Stimulated activated CD8-positive, alpha-beta memory T cell treated with anti-CD3 and anti-CD28 coated beads, Interleukin-4, amount 100 ng/mL, for 24 hours (primary cell): ENCODE results near the gene ADGRA3.
"Not testable (repeated sequence)": the region's sequence is repeated elsewhere in the genome, so short reads cannot be mapped to it uniquely, and the experiment has no call there.

ENCODE experiments used
- DNase-seq: peaks from one replicate; pipeline ENCODE4 v3.0.0-alpha.2; 2020; ENCODE audit warnings: low read depth

ADGRA3 gene

DNA sequence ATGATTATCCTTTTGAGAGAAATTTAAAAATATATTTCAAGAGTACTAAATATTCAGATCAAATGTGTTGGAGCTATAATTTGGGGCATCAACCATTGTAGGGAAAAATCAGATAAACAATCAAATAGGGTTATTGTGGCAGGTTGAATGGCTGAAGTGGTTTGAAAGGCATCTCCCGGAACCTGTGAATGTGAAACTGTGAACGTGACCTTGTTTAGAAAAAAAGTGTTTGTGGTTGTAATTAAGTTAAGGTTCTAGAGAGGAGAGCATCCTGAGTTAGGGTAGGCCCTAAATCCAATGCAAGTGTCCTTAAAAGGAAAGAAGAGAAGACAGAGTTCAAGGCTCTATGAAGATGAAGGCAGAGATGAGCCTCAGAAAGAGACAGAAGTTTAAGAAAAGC is 37.4 kb downstream of the ADGRA3 start:
- no peak for DNase-seq

GRCh38 chr4:22477813-22478182 is 38.1 kb downstream of the ADGRA3 start:
- DNase-seq, result no peak

- no peak for DNase-seq
Measured at GRCh38 chr4:22477136-22477812, 38.6 kb downstream of the ADGRA3 start.

DNA sequence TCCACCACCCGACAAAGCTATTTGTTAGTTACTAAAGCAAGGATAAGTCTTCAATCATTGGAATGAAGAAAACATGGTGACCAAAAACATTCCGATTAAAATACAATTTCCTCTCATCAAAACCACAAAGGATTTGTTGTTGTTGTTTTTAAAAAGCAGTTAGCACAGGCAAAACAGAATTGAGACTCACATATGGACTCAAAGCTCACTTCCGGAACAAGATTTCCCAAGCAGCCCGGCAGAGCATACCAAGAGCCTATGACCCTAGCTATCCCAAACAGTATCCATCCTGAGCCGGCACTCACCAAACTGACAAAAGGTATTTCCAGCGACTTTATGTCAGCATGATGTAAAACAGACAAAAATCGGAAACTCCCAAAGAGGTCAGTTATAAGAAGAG is 39.9 kb downstream of the ADGRA3 start:
- DNase-seq, result no peak

- DNase-seq, result not testable (repeated sequence)
Measured at GRCh38 chr4:22475311-22475646, 40.6 kb downstream of the ADGRA3 start.

DNA sequence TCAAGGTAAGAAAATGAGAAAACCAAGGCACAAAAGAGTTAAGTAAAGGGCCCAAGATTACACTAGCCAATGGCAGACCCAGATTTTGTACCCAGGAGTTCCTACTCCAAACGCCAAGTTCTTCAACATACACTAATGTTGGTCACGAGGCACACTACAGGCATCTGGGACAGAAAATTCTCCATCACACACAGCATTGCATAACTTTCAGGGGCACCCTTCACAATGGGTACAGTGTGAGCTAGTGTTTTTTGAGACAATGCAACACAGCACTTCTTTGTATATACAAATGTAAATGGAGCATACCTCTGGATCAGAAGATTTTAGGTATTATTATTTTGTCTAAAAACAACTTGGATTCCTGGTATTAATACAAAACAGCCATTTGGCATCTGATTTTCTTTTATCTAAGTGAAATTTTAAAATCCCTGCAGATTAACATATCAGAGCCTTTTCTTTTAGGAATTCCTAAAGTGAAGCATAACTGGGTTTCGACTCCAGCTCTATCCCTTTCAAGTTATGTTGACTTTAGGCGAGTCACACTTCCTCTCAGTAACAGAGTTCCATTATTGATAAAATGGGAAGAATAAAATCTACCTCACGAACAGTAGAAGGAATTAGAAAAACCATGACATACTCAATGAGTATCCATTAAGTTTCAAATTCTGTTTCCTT is 41.1 kb downstream of the ADGRA3 start:
- DNase-seq, result no peak

DNA sequence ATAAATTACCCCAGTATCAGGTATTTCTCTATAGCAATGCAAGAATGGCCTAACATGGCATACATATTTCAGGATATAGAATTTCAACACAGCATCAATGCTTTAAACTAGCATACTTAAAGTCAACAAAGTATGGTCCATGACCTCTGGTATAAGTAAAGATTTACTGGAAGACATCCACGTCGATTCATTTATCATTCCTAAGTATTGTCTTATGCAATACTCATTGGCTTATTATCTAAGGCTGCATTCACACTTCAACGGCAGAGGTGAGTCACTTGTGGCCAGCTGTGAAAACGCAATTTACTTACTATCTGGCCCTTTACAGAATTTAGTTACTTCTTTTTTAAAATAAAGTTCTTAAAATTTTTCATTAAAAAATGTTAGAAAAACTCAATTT is 42.6 kb downstream of the ADGRA3 start:
- DNase-seq, result no peak

DNA sequence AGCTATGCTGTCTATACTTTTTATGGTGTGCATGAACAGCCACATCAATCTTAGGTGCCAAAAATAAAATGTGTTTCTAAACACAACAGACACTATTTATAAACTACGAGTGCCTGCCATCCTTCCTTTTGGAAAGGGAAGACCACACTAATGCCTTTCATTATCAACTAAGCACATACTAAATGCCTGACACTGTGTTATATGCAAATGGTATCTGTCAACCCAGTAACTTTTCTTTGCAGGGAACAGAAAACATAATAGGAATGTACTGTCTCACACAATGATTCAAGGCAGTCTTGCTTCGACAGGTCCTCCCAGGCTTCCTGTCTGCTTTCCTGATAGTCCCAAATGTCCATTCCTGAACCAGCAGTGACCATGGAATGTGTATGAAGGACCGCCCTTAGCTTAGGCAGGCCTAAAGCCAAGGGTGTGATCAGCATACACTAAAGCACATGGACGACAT is 43.8 kb downstream of the ADGRA3 start:
- no peak for DNase-seq

DNA sequence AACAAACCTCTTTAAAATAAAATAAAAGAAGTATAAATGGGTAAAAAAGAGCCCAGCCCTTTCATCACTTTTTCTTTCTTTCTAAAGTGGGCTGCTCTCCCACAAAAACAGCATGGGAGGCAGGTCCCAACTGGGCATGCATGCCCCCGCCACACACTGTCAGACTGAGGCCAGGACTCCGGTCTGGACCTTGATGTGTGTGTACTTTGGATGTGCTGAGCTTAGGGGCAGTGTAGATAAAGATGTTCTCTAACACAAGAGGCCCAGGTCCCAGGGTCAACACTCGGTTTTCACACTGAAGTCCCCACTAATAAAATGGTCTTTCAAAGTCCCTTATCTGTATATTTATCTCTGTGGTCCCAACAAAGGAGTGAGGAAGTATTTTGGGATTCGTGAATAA is 44.4 kb downstream of the ADGRA3 start:
- no peak for DNase-seq

DNA sequence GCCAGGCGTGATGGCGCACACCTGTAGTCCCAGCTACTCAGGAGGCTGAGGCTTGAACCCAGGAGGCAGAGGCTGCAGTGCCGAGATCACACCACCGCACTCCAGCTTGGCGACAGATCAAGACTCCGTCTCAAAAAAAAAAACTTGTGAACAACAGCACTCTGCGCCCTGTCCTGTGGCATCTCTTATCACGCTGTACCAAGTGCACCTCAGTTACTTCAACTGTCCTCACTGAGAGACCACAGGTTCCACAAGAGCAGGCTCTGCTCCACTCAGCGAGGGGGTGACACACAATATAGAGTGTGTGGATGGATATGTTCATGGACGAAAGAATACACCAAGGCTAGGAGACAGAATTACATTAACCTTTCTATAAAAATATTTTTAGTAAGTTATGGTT is 49.3 kb downstream of the ADGRA3 start:
- DNase-seq, result no peak

- no peak for DNase-seq
Measured at GRCh38 chr4:22465996-22466395, 49.9 kb downstream of the ADGRA3 start.

GRCh38 chr4:22465349-22465748 is 50.5 kb downstream of the ADGRA3 start:
- no peak for DNase-seq

DNA sequence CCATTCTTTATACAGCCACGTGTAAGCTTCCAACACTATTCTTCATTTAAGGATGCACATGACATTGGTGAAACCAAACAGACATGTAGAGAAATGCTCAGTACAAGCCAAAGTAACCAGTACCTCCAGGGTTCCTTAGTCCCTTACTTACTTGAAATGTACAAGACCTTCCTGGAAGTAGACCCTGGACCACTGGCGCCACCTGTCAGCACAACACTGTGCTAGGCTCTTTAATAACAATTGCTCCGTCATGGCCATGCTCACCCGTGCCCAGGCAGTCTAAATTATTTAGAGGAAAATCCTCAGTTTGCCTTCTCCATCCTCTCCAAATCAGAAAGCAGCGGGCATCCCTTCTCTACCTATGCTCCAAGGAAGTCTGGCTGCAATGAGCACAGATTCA is 52.7 kb downstream of the ADGRA3 start:
- no peak for DNase-seq

DNA sequence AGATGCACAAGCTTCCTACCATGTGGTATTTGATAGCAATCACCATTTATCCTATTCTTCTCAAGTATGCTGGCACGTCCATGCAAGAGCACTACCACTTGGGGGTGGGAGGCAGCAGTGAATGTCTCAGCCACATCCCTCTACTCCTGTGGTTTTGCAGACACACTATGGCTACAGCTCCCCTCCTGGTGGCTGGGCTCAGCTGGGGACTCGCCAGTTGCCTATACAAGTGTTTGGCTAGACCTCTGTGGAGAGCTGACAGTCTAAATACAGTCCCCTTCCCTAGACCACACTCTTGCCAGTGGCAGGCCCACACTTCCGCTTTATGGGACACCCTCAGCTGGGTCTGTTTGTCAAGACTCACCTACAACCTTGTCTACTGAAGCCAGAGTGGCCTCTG is 53.2 kb downstream of the ADGRA3 start:
- DNase-seq, result no peak

GRCh38 chr4:22460266-22460665 is 55.6 kb downstream of the ADGRA3 start:
- DNase-seq, result no peak

DNA sequence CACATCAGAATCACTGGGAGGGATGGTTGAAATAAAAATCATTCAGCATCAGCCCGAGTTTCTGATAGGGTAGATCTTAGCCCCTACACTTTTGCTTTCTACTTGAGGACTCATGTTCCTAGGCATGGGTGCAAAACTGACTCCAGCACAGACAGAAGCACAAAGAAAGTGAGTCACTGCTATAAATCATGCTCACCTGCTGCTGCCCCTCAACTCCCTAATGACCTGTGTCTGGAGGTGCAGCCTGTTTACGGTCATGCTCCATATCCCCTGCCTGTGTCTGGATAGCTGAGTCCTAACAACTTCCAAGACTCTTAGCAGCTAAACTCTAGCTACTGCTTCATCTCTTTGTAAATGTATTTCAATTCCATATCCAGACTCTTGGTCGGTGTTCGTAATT is 57.8 kb downstream of the ADGRA3 start:
- DNase-seq, result no peak

GRCh38 chr4:22457348-22457747 is 58.5 kb downstream of the ADGRA3 start:
- DNase-seq, result no peak

DNA sequence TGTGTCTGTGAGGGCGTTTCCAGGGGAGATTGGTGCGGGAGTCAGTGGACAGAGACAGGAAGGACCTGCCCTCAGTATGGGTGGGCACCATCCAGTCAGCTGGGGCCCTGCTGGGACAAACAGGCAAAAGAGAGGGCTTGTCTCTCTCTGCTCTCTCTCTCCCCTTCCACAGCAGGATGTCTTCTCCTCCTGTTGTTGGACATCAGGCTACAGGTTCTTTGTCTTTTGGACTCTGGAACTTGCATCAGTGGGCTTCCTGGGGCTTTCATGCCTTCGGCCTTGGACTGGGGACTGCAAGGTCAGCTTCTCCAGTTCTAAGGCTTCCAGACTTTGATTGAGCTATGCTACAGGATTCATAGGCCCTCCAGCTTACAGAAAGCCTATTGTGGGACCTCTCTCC is 59.6 kb downstream of the ADGRA3 start:
- DNase-seq, result no peak

DNA sequence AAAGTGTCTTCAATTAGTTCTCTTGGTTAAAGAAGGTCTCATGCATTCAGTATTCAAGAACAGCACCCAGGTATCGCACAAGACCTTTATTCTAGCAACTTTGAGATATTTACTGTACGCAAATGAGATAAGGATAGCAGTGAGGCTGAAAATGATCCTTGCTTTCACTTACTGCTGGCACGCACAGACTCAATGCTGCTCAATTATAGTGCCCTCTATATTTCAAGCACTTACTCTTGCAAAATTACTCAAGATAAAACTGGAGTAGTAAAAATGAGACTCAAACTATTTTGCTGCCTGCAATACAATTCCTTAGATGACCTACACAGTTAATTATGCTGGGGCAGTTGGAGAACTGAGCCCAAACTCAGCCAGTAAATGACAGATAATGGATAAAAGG is 60.9 kb downstream of the ADGRA3 start:
- no peak for DNase-seq

- no peak for DNase-seq
Measured at GRCh38 chr4:22454216-22454838, 61.5 kb downstream of the ADGRA3 start.

- no peak for DNase-seq
Measured at GRCh38 chr4:22444813-22445212, 71.1 kb downstream of the ADGRA3 start.

- DNase-seq, result no peak
Measured at GRCh38 chr4:22442956-22443355, 72.9 kb downstream of the ADGRA3 start.

- DNase-seq, result no peak
Measured at GRCh38 chr4:22440999-22441398, 74.9 kb downstream of the ADGRA3 start.

DNA sequence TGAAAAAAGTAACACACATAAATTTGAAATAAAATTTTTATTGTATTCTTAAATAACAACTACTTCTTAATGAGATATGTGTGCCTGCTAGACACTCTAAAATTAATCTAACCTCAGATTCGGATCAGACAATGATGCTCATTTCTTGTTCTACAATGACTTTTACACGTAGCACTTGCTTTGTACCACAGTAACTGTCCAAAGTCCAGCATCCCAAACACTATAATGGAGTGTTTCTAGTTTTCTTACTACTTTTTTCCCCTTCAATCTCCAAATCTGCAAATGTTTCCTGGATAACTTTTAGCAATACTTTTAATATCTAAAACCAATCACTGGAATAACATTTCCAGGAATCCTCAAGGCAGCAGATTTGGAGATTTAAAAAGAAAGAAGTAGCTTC is 75.9 kb downstream of the ADGRA3 start:
- DNase-seq, result no peak
